ENCODE data around the gene MYO3A.

GRCh38 chr10:26216585-26217395 is 282.8 kb downstream of the MYO3A start, which contains the start of gene GAD2:
- no peak for TF ChIP-seq CTCF (IDR thresholded peaks at IDR 0.05)
- TF ChIP-seq EP300 (IDR thresholded peaks at IDR 0.05): no peak
- TF ChIP-seq POLR2A (IDR thresholded peaks at IDR 0.05): no peak

Measured in tibial nerve (tissue), 4 donors.